Ureter (tissue), 1 donor: ENCODE results near the gene RGL2. TPM values are rescaled to one million over a fixed set of nuclear protein-coding genes. Genes with fewer than 3 reads are reported as not detected.

Experiments
- DNase-seq: peaks from one replicate; pipeline ENCODE4 v3.0.0-alpha.2; 2020; ENCODE audit warnings: low spot score
- total RNA-seq: library from RNA; stranded (reverse); gene quantifications from one replicate; pipeline ENCODE4 v1.2.4, GENCODE V29; 2023
- donor health status: DM: yes; HTN: yes; CAD: no.

RGL2 gene
- total RNA-seq, 1 donor from 2014 or later = 163 TPM

DNA sequence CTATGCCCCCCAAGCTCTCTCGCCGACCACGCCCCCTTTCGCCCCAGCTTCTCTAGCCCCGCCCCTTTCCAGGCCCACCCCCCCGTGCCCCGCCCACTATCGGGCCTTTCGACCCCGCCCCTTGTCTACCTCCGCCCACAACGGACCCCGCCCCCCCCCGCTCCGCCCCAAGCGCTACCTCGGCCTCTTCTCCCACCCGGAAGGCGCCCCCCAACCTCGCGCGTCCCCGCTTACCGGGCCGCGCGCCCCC is 18.6 kb upstream of the RGL2 start:
- peak; percentile 69 for DNase-seq

GRCh38 chr6:33316603-33317418 is 18.1 kb upstream of the RGL2 start:
- DNase-seq = no peak

- no peak for DNase-seq
These were observed 17.3 kb upstream of the RGL2 start for GRCh38 chr6:33315793-33316602.

GRCh38 chr6:33314943-33315792 is 16.4 kb upstream of the RGL2 start:
- DNase-seq = no peak

GRCh38 chr6:33314515-33314942 is 15.8 kb upstream of the RGL2 start:
- peak; percentile 74 for DNase-seq

- peak; percentile 74 for DNase-seq
These were observed 15.2 kb upstream of the RGL2 start, which contains the start of gene TAPBP for GRCh38 chr6:33313709-33314514. Gene TAPBP (minus strand): TSS chr6:33314078. CDS start chr6:33314041, 37 bp downstream.

- no peak for DNase-seq
These were observed 14.5 kb upstream of the RGL2 start for GRCh38 chr6:33313105-33313708.

GRCh38 chr6:33312361-33313104 is 13.8 kb upstream of the RGL2 start:
- peak; percentile 88 for DNase-seq

DNA sequence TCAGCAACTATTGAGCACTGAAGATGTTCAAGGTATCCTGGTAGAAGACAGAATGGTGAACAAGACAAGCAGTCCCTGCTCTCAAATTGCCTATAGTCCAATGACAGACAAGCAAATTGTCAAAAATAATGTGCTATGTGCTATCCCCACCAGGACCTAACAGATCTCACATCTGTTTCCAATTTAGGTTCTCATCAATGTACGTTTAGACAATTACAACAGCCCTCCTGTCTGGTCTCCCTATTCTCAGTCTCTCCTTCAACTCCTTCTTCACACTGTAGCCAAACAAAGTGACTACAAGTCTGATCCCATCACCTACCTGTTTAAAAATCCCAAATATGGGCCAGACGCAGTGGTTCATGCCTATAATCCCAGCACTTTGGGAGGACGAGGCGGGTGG is 7.6 kb upstream of the RGL2 start:
- DNase-seq = no peak

DNA sequence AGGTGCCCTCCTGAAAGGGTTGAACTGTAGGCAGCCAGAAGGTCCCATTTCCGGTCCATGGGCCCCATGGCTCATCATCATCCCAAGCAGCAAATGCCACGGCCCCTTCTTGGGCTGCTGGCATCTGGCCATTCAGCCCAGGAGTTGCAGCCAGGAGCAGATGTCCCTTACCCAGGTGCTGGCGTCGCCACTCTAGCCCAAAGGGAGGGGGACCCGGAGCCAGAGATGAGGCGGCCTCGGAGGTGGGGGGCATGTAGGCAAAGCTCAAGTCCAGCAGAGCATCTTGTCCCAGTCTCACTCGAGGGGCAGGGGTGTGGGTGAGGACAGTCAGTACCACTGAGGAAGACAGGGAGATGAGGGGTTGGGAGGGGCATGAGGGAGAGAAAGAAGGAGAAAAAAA is 6.3 kb upstream of the RGL2 start:
- no peak for DNase-seq

DNA sequence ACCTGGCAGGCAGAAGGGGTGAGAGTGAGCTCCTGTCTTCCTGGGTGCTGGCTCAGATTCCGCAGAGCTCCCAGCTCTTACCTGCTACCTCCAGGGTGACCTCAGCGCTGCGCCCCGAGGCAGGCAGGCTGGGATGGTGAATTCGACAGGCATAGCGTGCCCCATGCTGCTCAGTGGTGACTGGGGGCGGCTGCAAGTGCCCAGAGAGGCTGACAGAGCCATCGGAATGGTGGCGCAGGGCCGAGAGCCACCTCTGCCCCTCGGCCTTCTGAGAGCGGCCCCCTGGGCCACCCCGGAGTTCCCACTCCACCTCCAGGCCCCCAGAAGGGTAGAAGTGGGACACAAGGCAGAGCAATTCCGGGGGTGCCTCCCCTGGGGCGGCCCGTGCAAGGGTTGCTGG is 5.5 kb upstream of the RGL2 start:
- DNase-seq = no peak

DNA sequence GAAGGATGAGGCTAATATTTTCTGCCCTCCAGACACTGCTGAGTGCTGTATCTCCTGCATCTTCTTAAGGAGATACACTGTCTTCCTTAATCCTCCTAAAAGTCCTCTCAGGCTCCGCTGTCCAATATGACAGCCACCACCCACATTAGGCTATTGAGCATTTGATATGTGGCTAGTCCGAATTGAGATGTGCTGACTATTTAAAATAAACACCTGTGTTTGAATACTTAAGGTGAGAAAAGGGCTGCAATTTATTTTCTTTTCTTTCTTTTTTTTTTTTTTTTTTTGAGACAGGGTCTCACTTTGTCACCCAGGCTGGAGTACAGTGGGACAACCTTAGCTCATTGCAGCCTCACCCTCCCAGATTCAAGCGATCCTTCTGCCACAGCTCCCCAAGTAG is 3.1 kb upstream of the RGL2 start:
- no peak for DNase-seq

- peak; percentile 95 for DNase-seq
These were observed 649 bp upstream of the RGL2 start for GRCh38 chr6:33299237-33299944.

GRCh38 chr6:33297956-33298772 is 578 bp downstream of the RGL2 start:
- DNase-seq = peak; percentile 83

DNA sequence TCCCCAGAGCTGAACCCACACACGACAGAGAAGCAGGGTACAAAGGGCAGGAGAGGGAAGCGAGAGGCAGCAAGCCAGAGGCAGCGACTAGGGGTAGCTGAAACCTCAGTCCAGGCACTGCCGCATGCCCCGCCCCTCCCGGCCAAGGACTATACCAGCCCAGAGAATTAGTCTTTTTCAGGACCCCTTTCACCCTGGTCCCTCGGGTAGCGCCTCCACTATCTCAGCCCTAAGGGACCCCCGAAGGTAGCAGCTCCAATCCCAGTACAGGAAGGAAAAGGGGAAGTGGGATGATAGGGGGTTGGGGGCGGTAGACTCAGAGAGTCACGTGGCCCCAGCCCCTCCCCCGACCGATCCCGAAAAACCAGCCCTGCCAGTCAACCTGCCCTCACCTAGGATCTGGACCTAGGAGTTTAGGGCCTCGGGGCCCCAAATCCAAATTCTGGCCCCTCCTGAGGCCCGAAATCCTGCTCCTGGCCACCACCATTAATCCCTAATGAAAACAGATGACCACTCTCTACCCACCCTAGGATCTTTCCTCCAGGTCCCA is 1.3 kb downstream of the RGL2 start:
- peak; percentile 87 for DNase-seq

- DNase-seq = no peak
These were observed 1.8 kb downstream of the RGL2 start for GRCh38 chr6:33296797-33297405.

- no peak for DNase-seq
These were observed 2.9 kb downstream of the RGL2 start for GRCh38 chr6:33295621-33296369.
